ENCODE measurements around the gene MUC4. TPM values are rescaled to one million over a fixed set of nuclear protein-coding genes. Genes with fewer than 3 reads are reported as not detected.

MUC4 gene
- total RNA-seq, 1 experiment from 2014 or later, result not detected

DNA sequence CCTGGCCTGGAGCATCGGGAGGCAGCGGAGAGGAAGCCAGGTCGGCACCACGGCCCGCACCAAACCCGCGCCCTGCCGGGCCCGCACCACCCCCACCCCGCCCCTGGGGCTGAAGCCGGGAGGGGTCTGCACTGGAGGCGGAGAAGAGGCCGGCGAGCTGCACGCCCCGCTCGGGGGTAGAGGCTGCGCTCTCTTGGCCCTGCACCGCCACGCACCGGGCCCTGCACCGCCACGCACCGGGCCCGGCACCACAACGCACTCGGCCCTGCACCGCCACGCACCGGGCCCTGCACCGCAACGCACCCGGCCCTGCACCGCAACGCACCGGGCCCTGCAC, 49.5 kb downstream of the MUC4 start:
- no peaks in the 10 kb centered on the region for H3K36me3 ChIP-seq
- H3K27ac ChIP-seq, result no peak overlapping the region
- no peaks in the 10 kb centered on the region for H3K9me3 ChIP-seq (replicated peaks)
- peaks cover 21% of the 10 kb centered on the region; the same call in 1 of the 2 replicates for H3K27me3 ChIP-seq (replicated peaks)
- DNase-seq (ENCODE audit: low read depth in 1 of 2, low spot score in 2 of 2), result no peak
- H3K4me3 ChIP-seq, result no peak overlapping the region
- no peaks in the 10 kb centered on the region for H3K4me1 ChIP-seq (replicated peaks)

DNA sequence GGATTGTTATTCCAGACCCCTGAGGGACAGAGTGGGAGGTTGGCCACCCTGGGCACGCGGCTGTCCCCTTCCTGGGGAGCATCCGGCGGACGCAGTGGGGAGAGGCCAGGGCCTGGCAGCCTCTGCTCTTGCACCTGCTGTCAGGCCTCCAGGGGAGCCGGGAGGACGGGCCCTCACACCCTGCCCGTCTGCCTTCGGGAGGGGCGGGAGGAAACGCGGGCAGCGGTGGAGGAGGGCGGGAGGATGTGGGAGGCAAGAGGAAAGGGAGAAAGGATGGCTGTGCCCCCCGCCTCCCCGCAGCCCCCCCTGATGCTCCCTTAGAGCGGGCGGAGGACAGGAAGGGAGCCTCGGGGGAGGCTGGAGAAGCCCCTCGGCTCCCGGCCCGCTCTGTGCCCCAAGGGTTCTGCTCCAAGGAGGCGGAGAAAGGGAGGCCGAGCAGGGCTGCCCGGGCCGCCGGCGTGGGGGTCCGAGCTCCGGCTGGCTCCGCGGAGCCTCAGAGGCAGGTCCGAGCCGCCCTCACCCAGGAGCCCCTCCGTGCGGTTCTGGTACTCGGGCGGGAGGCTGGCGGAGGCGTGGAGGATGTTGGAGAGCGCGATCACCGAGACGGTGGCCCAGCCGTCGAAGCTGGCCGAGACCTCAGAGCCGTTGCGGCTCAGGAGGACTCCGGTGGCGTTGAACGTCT, 50.0 kb downstream of the MUC4 start:
- H3K27ac ChIP-seq, result no peak overlapping the region
- DNase-seq (ENCODE audit: low read depth in 1 of 2, low spot score in 2 of 2), result no peak
- H3K36me3 ChIP-seq, result no peaks in the 10 kb centered on the region
- no peaks in the 10 kb centered on the region for H3K9me3 ChIP-seq (replicated peaks)
- H3K4me1 ChIP-seq (replicated peaks), result no peaks in the 10 kb centered on the region; the same call in 1 of the 2 replicates
- peaks cover 24% of the 10 kb centered on the region; the same call in 1 of the 2 replicates for H3K27me3 ChIP-seq (replicated peaks)
- H3K4me3 ChIP-seq, result no peak overlapping the region

DNA sequence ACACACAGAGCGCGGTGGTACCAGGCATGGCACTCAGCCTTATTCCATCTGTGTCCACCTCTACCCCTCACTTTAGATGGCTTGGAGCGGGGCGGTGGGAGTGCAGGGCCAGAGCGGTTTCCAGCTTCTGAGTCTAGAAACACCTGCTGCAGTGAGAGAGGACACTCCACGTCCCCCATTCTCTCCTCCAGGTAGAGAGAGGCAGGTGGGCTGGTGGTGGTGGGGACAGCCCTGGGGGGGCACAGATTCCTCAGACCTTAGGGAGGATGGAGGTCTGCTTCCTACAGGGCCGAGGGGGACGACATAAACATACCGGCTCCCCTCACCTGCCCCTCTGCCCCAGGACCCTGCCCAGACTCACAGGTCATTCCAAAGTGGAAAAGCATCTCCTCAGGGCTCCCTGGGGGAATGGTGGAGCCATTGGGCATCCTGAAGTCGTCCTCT, 50.6 kb downstream of the MUC4 start:
- Histone ChIP-seq H3K4me1 (replicated peaks) (no peaks in the 10 kb centered on the region; the same call in 1 of the 2 replicates), H3K27me3 (replicated peaks) (peaks cover 29% of the 10 kb centered on the region; the same call in 1 of the 2 replicates), H3K4me3 (no peak overlapping the region), H3K9me3 (replicated peaks) (no peaks in the 10 kb centered on the region), H3K27ac (no peak overlapping the region), H3K36me3 (no peaks in the 10 kb centered on the region)
- no peak for DNase-seq (ENCODE audit: low read depth in 1 of 2, low spot score in 2 of 2)

DNA sequence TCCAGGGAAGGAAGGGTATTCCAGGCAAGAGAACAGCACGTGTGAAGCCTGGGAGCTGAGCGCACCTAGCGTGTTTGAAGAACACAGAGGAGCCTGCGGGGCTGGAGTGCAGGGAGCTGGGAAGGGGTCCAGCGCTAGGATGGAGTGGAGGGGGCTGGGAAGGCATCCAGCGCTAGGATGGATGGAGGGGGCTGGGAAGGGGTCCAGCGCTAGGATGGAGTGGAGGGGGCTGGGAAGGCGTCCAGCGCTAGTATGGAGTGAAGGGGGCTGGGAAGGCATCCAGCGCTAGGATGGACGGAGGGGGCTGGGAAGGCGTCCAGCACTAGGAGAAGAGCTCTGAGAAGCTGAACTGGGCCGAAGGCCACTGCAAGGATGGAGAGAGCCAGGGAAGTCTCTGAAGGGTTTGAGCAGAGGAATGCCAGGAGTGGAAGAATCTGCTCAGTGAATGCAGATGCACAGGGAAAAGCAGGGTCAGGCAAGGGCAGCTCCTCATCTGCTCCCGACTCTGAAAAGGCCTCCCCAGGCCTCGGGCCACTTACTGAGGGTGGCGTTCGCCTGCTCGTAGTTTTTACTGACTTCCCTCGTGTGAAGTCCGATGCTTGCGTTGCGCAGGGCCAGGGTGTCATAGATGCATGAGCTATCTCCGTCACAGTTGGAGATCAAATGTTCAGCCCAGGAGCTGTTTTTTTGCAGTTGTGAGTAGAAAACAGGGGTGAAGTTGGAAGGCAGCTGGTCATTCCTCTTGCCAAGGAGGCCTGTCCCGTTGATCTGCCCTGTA, 51.2 kb downstream of the MUC4 start:
- no peak for DNase-seq (ENCODE audit: low read depth in 1 of 2, low spot score in 2 of 2)
- H3K27ac ChIP-seq, result no peak overlapping the region
- H3K9me3 ChIP-seq (replicated peaks), result no peaks in the 10 kb centered on the region
- H3K4me1 ChIP-seq (replicated peaks), result no peaks in the 10 kb centered on the region; the same call in 1 of the 2 replicates
- peaks cover 30% of the 10 kb centered on the region; the same call in 1 of the 2 replicates for H3K27me3 ChIP-seq (replicated peaks)
- no peaks in the 10 kb centered on the region for H3K36me3 ChIP-seq
- no peak overlapping the region for H3K4me3 ChIP-seq

DNA sequence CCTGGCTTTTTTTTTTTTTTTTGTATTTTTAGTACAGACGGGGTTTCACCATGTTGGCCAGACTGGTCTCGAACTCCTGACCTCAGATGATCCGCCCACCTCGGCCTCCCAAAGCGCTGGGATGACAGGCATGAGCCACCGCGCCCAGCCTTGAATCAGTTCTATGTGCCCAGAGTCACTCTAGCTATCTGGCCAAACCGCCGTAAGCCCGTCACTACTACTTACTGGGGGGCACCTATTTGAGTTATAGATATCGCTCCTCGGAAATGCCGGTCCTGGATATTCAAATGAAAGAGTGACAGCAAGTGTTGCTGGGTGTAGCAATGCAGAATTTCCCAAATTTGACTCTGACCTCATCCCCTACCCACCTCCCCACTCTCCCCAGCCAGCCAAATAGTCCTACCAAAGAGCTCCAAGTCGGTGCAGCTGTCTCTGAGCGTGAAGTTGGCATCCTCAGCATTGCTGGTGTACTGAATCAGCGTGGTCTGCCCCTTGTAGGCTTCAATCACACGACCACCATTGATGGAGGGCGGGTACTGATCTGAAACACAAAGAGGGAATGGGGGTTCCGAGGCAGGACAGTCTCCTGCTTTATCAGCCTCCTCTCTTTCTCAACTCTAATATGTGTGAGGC, 52.9 kb downstream of the MUC4 start:
- Histone ChIP-seq H3K9me3 (replicated peaks) (no peaks in the 10 kb centered on the region), H3K27me3 (replicated peaks) (peaks cover 30% of the 10 kb centered on the region; the same call in 1 of the 2 replicates), H3K4me3 (no peak overlapping the region), H3K36me3 (no peaks in the 10 kb centered on the region), H3K4me1 (replicated peaks) (no peaks in the 10 kb centered on the region; the same call in 1 of the 2 replicates), H3K27ac (no peak overlapping the region)
- DNase-seq (ENCODE audit: low read depth in 1 of 2, low spot score in 2 of 2), result no peak

DNA sequence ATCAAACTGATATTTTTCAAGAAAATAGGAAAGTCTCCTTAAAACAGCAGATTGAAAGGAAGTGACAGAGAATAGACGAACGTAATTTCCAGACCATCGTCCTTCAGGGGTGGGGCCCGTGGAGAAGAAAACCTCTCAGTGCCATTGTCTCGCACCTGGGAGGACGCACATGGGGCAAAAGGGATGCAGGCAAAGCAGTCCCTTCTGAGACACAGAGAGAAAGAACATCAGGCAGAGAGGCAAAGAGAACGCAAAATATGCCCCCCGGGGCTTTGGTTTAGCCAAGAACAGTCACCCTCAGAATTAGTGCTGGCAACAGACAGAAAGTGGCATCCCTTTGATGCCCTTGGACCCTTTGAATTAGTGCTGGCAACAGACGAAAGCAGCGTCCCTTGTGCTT, 53.9 kb downstream of the MUC4 start:
- no peak overlapping the region for H3K27ac ChIP-seq
- H3K9me3 ChIP-seq (replicated peaks), result no peaks in the 10 kb centered on the region
- H3K4me3 ChIP-seq, result no peak overlapping the region
- H3K4me1 ChIP-seq (replicated peaks), result no peaks in the 10 kb centered on the region; the same call in 1 of the 2 replicates
- no peak for DNase-seq (ENCODE audit: low read depth in 1 of 2, low spot score in 2 of 2)
- H3K27me3 ChIP-seq (replicated peaks), result peaks cover 30% of the 10 kb centered on the region; the same call in 1 of the 2 replicates
- H3K36me3 ChIP-seq, result no peaks in the 10 kb centered on the region

DNA sequence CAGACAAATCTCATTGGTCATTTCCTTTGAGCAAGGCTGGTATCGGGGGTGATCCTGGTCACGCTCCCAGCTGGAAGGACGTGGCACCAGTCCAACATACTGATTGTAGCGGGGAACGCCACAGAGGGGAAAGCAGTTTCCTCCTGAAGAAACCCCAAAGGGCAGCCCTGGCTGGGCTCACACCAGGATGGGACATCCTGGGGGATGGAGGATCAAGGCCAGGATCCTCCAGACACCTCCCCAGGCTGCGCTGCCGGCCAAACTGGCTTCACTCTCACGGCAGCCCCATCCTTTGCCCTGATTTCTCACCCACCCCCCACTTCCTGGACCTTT, 54.3 kb downstream of the MUC4 start:
- DNase-seq (ENCODE audit: low read depth in 1 of 2, low spot score in 2 of 2), result no peak
- Histone ChIP-seq H3K9me3 (replicated peaks) (no peaks in the 10 kb centered on the region), H3K27ac (no peak overlapping the region), H3K4me3 (no peak overlapping the region), H3K36me3 (no peaks in the 10 kb centered on the region), H3K27me3 (replicated peaks) (peaks cover 30% of the 10 kb centered on the region; the same call in 1 of the 2 replicates), H3K4me1 (replicated peaks) (no peaks in the 10 kb centered on the region; the same call in 1 of the 2 replicates)

DNA sequence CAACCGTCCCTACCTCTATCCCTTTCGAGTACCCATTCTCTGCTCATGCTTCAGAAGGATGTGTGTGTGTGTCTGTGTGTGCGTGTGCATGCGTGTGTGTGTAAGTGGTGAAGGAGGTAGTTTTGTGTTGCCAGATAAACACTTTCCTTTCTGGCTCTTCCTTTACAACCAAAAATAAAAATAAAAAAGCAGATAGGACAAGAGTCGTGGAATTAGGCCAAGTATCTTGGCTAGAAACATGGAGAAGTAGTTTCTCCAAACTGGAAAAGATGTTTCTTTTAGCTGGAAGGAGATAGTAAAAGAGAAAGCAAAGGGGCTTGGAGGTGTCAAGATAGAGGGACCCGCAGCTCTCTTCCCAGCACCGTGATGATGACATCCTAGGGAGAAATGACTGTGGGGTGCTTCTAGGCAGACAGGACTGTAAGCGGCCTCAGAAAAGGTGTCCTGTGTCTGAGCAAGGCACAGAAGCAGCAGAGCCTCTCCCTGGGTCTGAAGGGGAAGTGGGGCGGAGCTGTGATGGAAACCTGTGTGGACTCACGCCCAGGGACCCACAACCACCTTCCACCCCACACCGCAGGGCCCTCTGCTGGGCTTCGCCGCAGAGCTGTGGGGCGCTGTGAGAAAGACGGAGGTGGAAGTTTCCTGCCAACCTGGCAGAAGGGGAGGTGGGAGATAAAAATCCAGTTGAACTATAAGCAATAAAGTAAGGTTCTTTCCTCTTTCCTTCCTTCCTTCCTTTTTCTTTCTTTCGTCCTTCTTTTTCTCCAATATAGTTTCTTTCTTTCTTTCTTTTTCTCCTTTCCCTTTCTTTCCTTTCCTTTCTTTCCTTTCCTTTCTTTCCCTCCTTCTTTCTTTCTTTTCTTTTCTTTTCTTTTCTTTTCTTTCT, 55.7 kb downstream of the MUC4 start:
- Histone ChIP-seq H3K36me3 (no peaks in the 10 kb centered on the region), H3K9me3 (replicated peaks) (no peaks in the 10 kb centered on the region), H3K4me3 (no peak overlapping the region), H3K4me1 (replicated peaks) (no peaks in the 10 kb centered on the region; the same call in 1 of the 2 replicates), H3K27me3 (replicated peaks) (peaks cover 19% of the 10 kb centered on the region; the same call in 1 of the 2 replicates), H3K27ac (no peak overlapping the region)
- DNase-seq (ENCODE audit: low read depth in 1 of 2, low spot score in 2 of 2), result no peak

DNA sequence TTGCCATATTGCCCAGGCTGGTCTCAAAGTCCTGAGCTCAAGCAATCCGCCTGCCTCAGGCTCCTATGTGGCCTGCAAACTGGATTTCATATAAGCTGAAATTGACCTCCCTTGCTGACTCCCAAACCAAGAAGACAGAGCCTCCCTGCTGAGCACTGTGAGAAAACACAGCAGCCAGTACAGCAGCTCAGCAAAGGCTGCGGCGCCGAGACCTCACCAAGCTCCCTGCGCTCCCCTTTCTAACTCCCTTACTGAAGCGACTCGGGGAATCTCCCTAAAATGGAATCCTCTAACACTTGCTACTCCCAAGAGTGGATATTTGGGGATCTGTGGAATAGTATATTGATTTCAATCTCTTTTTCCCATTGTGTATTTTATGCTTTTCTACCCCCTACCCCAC, 56.3 kb downstream of the MUC4 start:
- Histone ChIP-seq H3K27me3 (replicated peaks) (peaks cover 19% of the 10 kb centered on the region; the same call in 1 of the 2 replicates), H3K4me3 (no peak overlapping the region), H3K4me1 (replicated peaks) (no peaks in the 10 kb centered on the region; the same call in 1 of the 2 replicates), H3K9me3 (replicated peaks) (no peaks in the 10 kb centered on the region), H3K27ac (no peak overlapping the region), H3K36me3 (no peaks in the 10 kb centered on the region)
- no peak for DNase-seq (ENCODE audit: low read depth in 1 of 2, low spot score in 2 of 2)

DNA sequence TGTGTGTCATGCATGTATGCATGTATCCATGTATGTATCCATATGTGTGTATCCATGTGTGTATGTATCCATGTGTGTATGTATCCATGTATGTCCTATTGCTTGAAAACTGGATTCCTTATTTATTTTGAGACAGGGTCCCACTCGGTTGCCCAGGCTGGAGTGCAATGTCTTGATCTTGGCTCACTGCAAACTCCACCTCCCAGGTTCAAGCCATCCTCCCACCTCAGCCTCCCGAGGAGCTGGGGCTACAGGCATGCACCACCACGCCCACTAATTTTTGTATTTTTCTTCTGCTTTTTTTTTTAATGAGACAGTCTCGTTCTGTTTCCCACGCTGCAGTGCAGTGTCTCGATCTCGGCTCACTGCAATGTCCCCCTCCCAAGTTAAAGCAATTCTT, 56.8 kb downstream of the MUC4 start:
- H3K9me3 ChIP-seq (replicated peaks), result no peaks in the 10 kb centered on the region
- no peaks in the 10 kb centered on the region for H3K36me3 ChIP-seq
- H3K27me3 ChIP-seq (replicated peaks), result peaks cover 19% of the 10 kb centered on the region; the same call in 1 of the 2 replicates
- H3K4me1 ChIP-seq (replicated peaks), result no peaks in the 10 kb centered on the region; the same call in 1 of the 2 replicates
- H3K4me3 ChIP-seq, result no peak overlapping the region
- no peak for DNase-seq (ENCODE audit: low read depth in 1 of 2, low spot score in 2 of 2)
- H3K27ac ChIP-seq, result no peak overlapping the region

DNA sequence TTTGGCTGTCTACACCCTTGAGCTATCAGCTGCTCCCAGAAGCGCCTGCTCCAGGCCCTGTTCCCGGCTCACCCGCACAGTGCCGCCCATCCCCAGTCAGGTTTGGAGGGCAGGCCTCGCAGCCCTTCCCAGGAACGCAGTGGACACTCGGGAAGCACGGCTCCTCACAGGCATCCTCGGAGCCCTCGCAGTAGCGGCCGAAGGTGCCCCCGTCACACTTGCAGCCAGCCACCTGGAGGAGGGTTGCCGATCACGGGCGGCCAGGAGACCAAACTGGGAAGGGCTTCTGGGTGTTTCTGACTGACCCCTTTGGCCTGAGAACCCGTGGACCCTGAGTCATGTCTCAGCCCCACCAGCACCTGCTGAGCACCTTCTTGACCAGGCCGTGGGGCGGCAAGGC, 57.6 kb downstream of the MUC4 start:
- Histone ChIP-seq H3K4me1 (replicated peaks) (no peaks in the 10 kb centered on the region; the same call in 1 of the 2 replicates), H3K9me3 (replicated peaks) (no peaks in the 10 kb centered on the region), H3K27ac (no peak overlapping the region), H3K4me3 (no peak overlapping the region), H3K36me3 (no peaks in the 10 kb centered on the region), H3K27me3 (replicated peaks) (peaks cover 16% of the 10 kb centered on the region; the same call in 1 of the 2 replicates)
- DNase-seq (ENCODE audit: low read depth in 1 of 2, low spot score in 2 of 2), result no peak

DNA sequence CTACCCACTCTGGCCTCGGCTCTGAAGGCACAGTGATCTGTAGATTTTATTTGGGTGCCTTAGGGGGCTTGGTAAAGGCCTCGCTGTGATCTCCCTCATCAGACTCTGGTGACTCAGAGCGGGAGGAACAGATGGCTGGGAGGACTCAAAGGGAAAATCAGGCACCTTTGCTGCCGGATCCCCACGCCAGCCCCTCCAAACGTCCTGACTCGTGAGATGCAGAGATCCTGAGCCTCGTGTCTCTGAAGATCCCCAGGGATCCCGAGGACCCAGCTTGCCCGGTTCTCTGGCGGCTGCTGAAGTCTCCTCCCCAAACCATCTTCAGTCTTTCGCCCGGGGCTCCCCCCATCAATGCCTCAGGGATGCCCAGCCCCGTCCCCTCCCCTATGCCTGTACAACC, 58.1 kb downstream of the MUC4 start:
- no peaks in the 10 kb centered on the region; the same call in 1 of the 2 replicates for H3K4me1 ChIP-seq (replicated peaks)
- no peak overlapping the region for H3K27ac ChIP-seq
- no peak overlapping the region for H3K4me3 ChIP-seq
- peaks cover 19% of the 10 kb centered on the region; the same call in 1 of the 2 replicates for H3K27me3 ChIP-seq (replicated peaks)
- no peaks in the 10 kb centered on the region for H3K36me3 ChIP-seq
- DNase-seq (ENCODE audit: low read depth in 1 of 2, low spot score in 2 of 2), result no peak
- no peaks in the 10 kb centered on the region for H3K9me3 ChIP-seq (replicated peaks)
